Measurements from ENCODE around the gene SGO2.

The SGO2 gene

GRCh38 chr2:200631287-200631686, 105.3 kb downstream of the SGO2 start:
- H3K27ac ChIP-seq (ENCODE audit: insufficient read depth in 1 of 2, low read depth in 1 of 2, low read length in 2 of 2, poor library complexity in 1 of 2, severe bottlenecking in 2 of 2): no peak overlapping the region
- H3K27me3 ChIP-seq (replicated peaks in 2 of 5; ENCODE audit: control insufficient read depth in 4 of 5, insufficient read depth in 5 of 5, low read length in 4 of 5): no peaks in the 10 kb centered on the region
- no peak for DNase-seq
- no peaks in the 10 kb centered on the region for H3K36me3 ChIP-seq (ENCODE audit: control insufficient read depth in 4 of 4, insufficient read depth in 4 of 4, low read length in 3 of 4)
- WGBS (ENCODE audit: insufficient coverage): no CpG with 5 or more reads among the region's 1 CpG
- POLR2A ChIA-PET: no interaction called here
- H3K4me1 ChIP-seq (ENCODE audit: control extremely low read depth in 1 of 4, control insufficient read depth in 4 of 4, insufficient read depth in 4 of 4, low read length in 3 of 4): peaks cover 0 to 11% (median 8%) of the 10 kb centered on the region in 4 experiments
- peaks cover 0 to 9% (median 0%) of the 10 kb centered on the region in 5 experiments for H3K9me3 ChIP-seq (ENCODE audit: control extremely low read depth in 1 of 5, control insufficient read depth in 4 of 5, insufficient read depth in 2 of 5, low read depth in 1 of 5, low read length in 4 of 5)
- CTCF ChIA-PET: interaction anchor here (1.0 kb wide), 1 partner anchor 46 kb away, joined by 3 read pairs; the partner anchor contains the start of gene AOX1
- H3K4me3 ChIP-seq (ENCODE audit: control insufficient read depth in 1 of 7, extremely low read depth in 1 of 7, insufficient read depth in 4 of 7, low read depth in 2 of 7, low read length in 6 of 7): no peak overlapping the region

Data from common myeloid progenitor, CD34-positive (primary cell).